Pancreas (tissue), 10 donors: ENCODE measurements around the gene GALT. TPM values are rescaled to one million over a fixed set of nuclear protein-coding genes. Genes with fewer than 3 reads are reported as not detected.

Source experiments
- ATAC-seq, 4 donors: fragments of 200-7000 bp; cut with Tn5 transposase; one replicate each; pipeline versions ENCODE4 v1.8.0 to v1.9.1; 2020; ENCODE audit warnings: mild to moderate bottlenecking in 4 of 4, moderate library complexity in 4 of 4
- DNase-seq, 6 donors: peaks; one replicate each; pipeline ENCODE4 v3.0.0-alpha.2; 2020
- FAIRE-seq: peaks from 2 replicates; lab custom pipeline; 2012; peaks lifted over from hg19 to GRCh38; lab: Jason Lieb, UNC
- H3K27ac ChIP-seq, 4 donors: fragments of 200-600 bp; sonication (generic); 1 replicate in 3 of 4; 2 replicates in 1 of 4; pipeline versions ENCODE4 v1.5.0 to v1.8.0; 2020
- H3K27me3 ChIP-seq, 4 donors: fragments of 200-600 bp; one replicate each; pipeline ENCODE4 v1.8.0; 2021
- H3K36me3 ChIP-seq, 3 donors: fragments of 200-600 bp; sonication (generic) in 1 of 3; one replicate each; pipeline versions ENCODE4 v1.5.0 to v1.8.0; 2020 to 2021
- H3K4me1 ChIP-seq, 3 donors: fragments of 200-600 bp; one replicate each; pipeline ENCODE4 v1.8.0; 2021
- H3K4me3 ChIP-seq, 4 donors: fragments of 200-600 bp; sonication (generic) in 2 of 4; one replicate each; pipeline versions ENCODE4 v1.5.0 to v1.8.0; 2020 to 2021
- H3K9me3 ChIP-seq, 4 donors: fragments of 200-600 bp; one replicate each; pipeline ENCODE4 v1.8.0; 2021
- CTCF ChIP-seq, 4 donors: fragments of 200-600 bp; sonication (generic) in 3 of 4; IDR thresholded peaks; one replicate each; pipeline versions ENCODE4 v1.5.0 to v1.8.0; 2021; ENCODE audit warnings: antibody characterized with exemption in 4 of 4
- WGBS, 2 donors: extraction: QIAGEN DNeasy Blood & Tissue Kit; methylation state at CpG; one replicate each; pipeline ENCODE4 v1.1.7; 2013; 5-methylcytosine and 5-hydroxymethylcytosine counted together
- intact Hi-C, 3 donors: fragments of 100-400 bp; cut with DNase I; formaldehyde crosslinking; loops; one replicate each; pipeline versions ENCODE4 v1.11.1 to v1.14.2; 2022
- polyA plus RNA-seq, 2 donors: library from polyadenylated mRNA; stranded (reverse); fragments of 200-250 nt; gene quantifications; one replicate each; pipeline ENCODE4 v1.2.3, GENCODE V29; 2013
- total RNA-seq, 6 donors: library from RNA; stranded (reverse); fragmentation: NEBNext Ultra II Directional in 4 of 6; extraction: Animal tissue kit (Norgen Biotek cat#: 25700) in 4 of 6; gene quantifications; one replicate each; pipeline versions ENCODE4 v1.2.1 to v1.2.4, GENCODE V29; 2021 to 2023
- donor health status: healthy with polysubstance abuse.
- donor health status: DM: no; HTN: no; CAD: no; lungs with moderate emphysema.
- donor health status: DM: no; HTN: no; CAD: no.
- donor health status: control.
- donor health status: control.
- donor health status: Bipolar disorder and iron deficiency.
- donor health status: DM: yes; HTN: yes; CAD: no.
- donor health status: DM: no; HTN: no; CAD: no.
- donor health status: DM: no; HTN: no; CAD: no.
- donor health status: DM: yes; HTN: yes; CAD: no.

The GALT gene
- total and polyA plus RNA-seq, 8 donors: 11.0 to 60.5 (median 21.1) TPM

GRCh38 chr9:34684816-34685215, 38.3 kb downstream of the GALT start:
- H3K9me3 ChIP-seq: no peaks in the 10 kb centered on the region
- H3K27ac ChIP-seq: no peak overlapping the region
- FAIRE-seq: no peak
- no peak for DNase-seq
- ATAC-seq: no peak
- 82 to 98% methylated on average over 4 of the region's 4 CpGs for WGBS, 2 donors
- no peaks in the 10 kb centered on the region for H3K4me1 ChIP-seq
- TF ChIP-seq CTCF (IDR thresholded peaks at IDR 0.05): no peak
- H3K4me3 ChIP-seq: no peak overlapping the region
- intact Hi-C loops: no loop called here
- no peaks in the 10 kb centered on the region for H3K36me3 ChIP-seq
- no peaks in the 10 kb centered on the region for H3K27me3 ChIP-seq

- Histone ChIP-seq H3K4me3 (no peak overlapping the region), H3K9me3 (no peaks in the 10 kb centered on the region), H3K4me1 (no peaks in the 10 kb centered on the region), H3K27ac (no peak overlapping the region), H3K27me3 (no peaks in the 10 kb centered on the region), H3K36me3 (no peaks in the 10 kb centered on the region)
- DNase-seq: no peak
- ATAC-seq: no peak
- 74 to 89% methylated on average over 4 of the region's 4 CpGs for WGBS, 2 donors
- intact Hi-C loops: no loop called here
- TF ChIP-seq CTCF (IDR thresholded peaks at IDR 0.05): no peak
- no peak for FAIRE-seq
These were observed 39.1 kb downstream of the GALT start for GRCh38 chr9:34685591-34685990.

- no peak for DNase-seq
- H3K9me3 ChIP-seq: no peaks in the 10 kb centered on the region
- intact Hi-C loops: no loop called here
- no peak for FAIRE-seq
- no peaks in the 10 kb centered on the region for H3K36me3 ChIP-seq
- no peaks in the 10 kb centered on the region for H3K27me3 ChIP-seq
- no peak overlapping the region for H3K4me3 ChIP-seq
- TF ChIP-seq CTCF (IDR thresholded peaks at IDR 0.05): no peak
- WGBS, 2 donors: 79 to 91% methylated on average over 5 of the region's 5 CpGs
- no peaks in the 10 kb centered on the region for H3K4me1 ChIP-seq
- peak in 2 of 4 donors; percentile 26 to 37 for ATAC-seq
- H3K27ac ChIP-seq: no peak overlapping the region
These were observed 39.8 kb downstream of the GALT start for GRCh38 chr9:34686231-34686630.

- intact Hi-C loops: no loop called here
- WGBS, 2 donors: 79% methylated on average over 1 of the region's 1 CpG
- no peak for FAIRE-seq
- Histone ChIP-seq H3K4me3 (no peak overlapping the region), H3K27me3 (no peaks in the 10 kb centered on the region), H3K9me3 (no peaks in the 10 kb centered on the region), H3K27ac (no peak overlapping the region), H3K4me1 (no peaks in the 10 kb centered on the region), H3K36me3 (no peaks in the 10 kb centered on the region)
- peak in 2 of 4 donors; percentile 17 to 29 for ATAC-seq
- TF ChIP-seq CTCF (IDR thresholded peaks at IDR 0.05): no peak
- no peak for DNase-seq
These were observed 40.3 kb downstream of the GALT start for GRCh38 chr9:34686732-34687131.

- H3K4me1 ChIP-seq: no peaks in the 10 kb centered on the region
- H3K36me3 ChIP-seq: no peaks in the 10 kb centered on the region
- no peaks in the 10 kb centered on the region for H3K9me3 ChIP-seq
- no peaks in the 10 kb centered on the region for H3K27me3 ChIP-seq
- FAIRE-seq (no peak), ATAC-seq (no peak), DNase-seq (no peak)
- TF ChIP-seq CTCF (IDR thresholded peaks at IDR 0.05): no peak
- intact Hi-C loops: no loop called here
- H3K4me3 ChIP-seq: no peak overlapping the region
- WGBS, 2 donors: 90 to 91% methylated on average over 10 of the region's 10 CpGs
- H3K27ac ChIP-seq: no peak overlapping the region
These were observed 41.0 kb downstream of the GALT start for GRCh38 chr9:34687276-34688030.
